K562 (cell line): ENCODE data around the gene H3-3A. TPM values are rescaled to one million over a fixed set of nuclear protein-coding genes. Genes with fewer than 3 reads are reported as not detected.

Experiments
- BCL6 ChIP-seq: fragments of 250-450 bp; sonication (Bioruptor Pico); IDR thresholded peaks from 2 replicates; pipeline ENCODE4 v1.4.0; 2020
- BRF1 ChIP-seq: IDR thresholded peaks from 3 replicates; pipeline ENCODE4 v1.6.1; 2011; ENCODE audit warnings: borderline replicate concordance, mild to moderate bottlenecking; ENCODE audit not compliant: insufficient read length; ENCODE audit errors: extremely low read depth
- CTCFL ChIP-seq: IDR thresholded peaks from 2 replicates; pipeline ENCODE4 v1.6.1; 2011; ENCODE audit warnings: borderline replicate concordance, low read depth, mild to moderate bottlenecking, moderate library complexity, low read length; ENCODE audit not compliant: insufficient read depth, poor library complexity, severe bottlenecking
- EHMT2 ChIP-seq: fragments of 450-650 bp; IDR thresholded peaks from 2 replicates; pipeline ENCODE4 v1.6.1; 2018; ENCODE audit warnings: antibody characterized with exemption
- EP400 ChIP-seq: fragments of 450-650 bp; IDR thresholded peaks from 2 replicates; pipeline ENCODE4 v1.6.1; 2017; ENCODE audit warnings: antibody characterized with exemption, mild to moderate bottlenecking, moderate library complexity
- ESRRA ChIP-seq: fragments of 450-650 bp; IDR thresholded peaks from 2 replicates; pipeline ENCODE4 v1.6.1; 2014; ENCODE audit warnings: low read depth, mild to moderate bottlenecking, moderate library complexity, borderline replicate concordance
- GTF2E2 ChIP-seq: fragments of 200-800 bp; sonication (Bioruptor generic); IDR thresholded peaks from 2 replicates; pipeline ENCODE4 v1.6.1; 2016; ENCODE audit warnings: missing genetic modification characterization, missing compliant biosample characterization
- HDGF ChIP-seq: fragments of 450-650 bp; IDR thresholded peaks from 2 replicates; pipeline ENCODE4 v1.6.1; 2016
- HMGN3 ChIP-seq: IDR thresholded peaks from 2 replicates; pipeline ENCODE4 v1.6.1; 2011; ENCODE audit warnings: borderline replicate concordance, low read depth, mild to moderate bottlenecking, mixed read lengths, low read length; ENCODE audit not compliant: insufficient read length; ENCODE audit errors: extremely low read depth
- KAT2B ChIP-seq: IDR thresholded peaks from one replicate; pipeline ENCODE4 v1.6.1; 2012; ENCODE audit warnings: low read depth, mild to moderate bottlenecking, control low read depth, inconsistent platforms, low read length, moderate library complexity
- MCM5 ChIP-seq: fragments of 450-650 bp; IDR thresholded peaks from 2 replicates; pipeline ENCODE4 v1.6.1; 2016; ENCODE audit warnings: low read depth
- MNT ChIP-seq, 2 experiments: fragments of 450-650 bp; conservative IDR thresholded peaks; 2 replicates each; pipeline ENCODE4 v1.6.1; 2017; ENCODE audit warnings: mild to moderate bottlenecking in 2 of 2, moderate library complexity in 2 of 2
- MTA3 ChIP-seq: fragments of 450-650 bp; formaldehyde crosslinking; IDR thresholded peaks from 2 replicates; pipeline ENCODE4 v1.6.1; 2017; ENCODE audit warnings: mild to moderate bottlenecking, borderline replicate concordance
- NEUROD1 ChIP-seq: fragments of 150-350 bp; IDR thresholded peaks from 2 replicates; pipeline ENCODE4 v1.6.1; 2014; ENCODE audit warnings: borderline replicate concordance, low read length, low read depth; ENCODE audit not compliant: partially characterized antibody
- PHF21A ChIP-seq: fragments of 450-650 bp; IDR thresholded peaks from 2 replicates; pipeline ENCODE4 v1.6.1; 2017; ENCODE audit warnings: low read depth, borderline replicate concordance
- RBM22 ChIP-seq: fragments of 200-400 bp; formaldehyde crosslinking; IDR thresholded peaks from 2 replicates; pipeline ENCODE4 v1.6.1; 2018; ENCODE audit warnings: low read length, low read depth; ENCODE audit not compliant: poor library complexity, severe bottlenecking
- SRSF1 ChIP-seq: fragments of 200-400 bp; formaldehyde crosslinking; IDR thresholded peaks from 2 replicates; pipeline ENCODE4 v1.6.1; 2017; ENCODE audit warnings: mild to moderate bottlenecking, low read depth, low read length, moderate library complexity
- TBL1XR1 ChIP-seq, 2 experiments: IDR thresholded peaks; 2 replicates each; pipeline ENCODE4 v1.6.1; 2012; ENCODE audit warnings: improper control_type of control experiment in 2 of 2, low read length in 2 of 2, mild to moderate bottlenecking in 1 of 2
- U2AF1 ChIP-seq: fragments of 200-400 bp; formaldehyde crosslinking; optimal IDR thresholded peaks from 2 replicates; pipeline ENCODE3; 2017; ENCODE audit warnings: mild to moderate bottlenecking, low read depth, low read length, moderate library complexity
- ZBTB12 ChIP-seq: fragments of 250-450 bp; sonication (Bioruptor Pico); IDR thresholded peaks from 2 replicates; pipeline ENCODE4 v1.4.0; 2020
- ZKSCAN8 ChIP-seq: fragments of 200-800 bp; sonication (Bioruptor generic); IDR thresholded peaks from 2 replicates; pipeline ENCODE4 v1.6.1; 2016; ENCODE audit warnings: missing genetic modification characterization, missing compliant biosample characterization
- ZNF274 ChIP-seq: IDR thresholded peaks from 2 replicates; pipeline ENCODE4 v1.6.1; 2011; ENCODE audit warnings: low read depth, mild to moderate bottlenecking, low read length, moderate library complexity, borderline replicate concordance
- ZNF282 ChIP-seq: sonication (generic); formaldehyde crosslinking; IDR thresholded peaks from 2 replicates; pipeline ENCODE4 v1.8.1; 2023; ENCODE audit warnings: missing genetic modification reagents
- ZNF561 ChIP-seq: fragments of 450-650 bp; formaldehyde crosslinking; conservative IDR thresholded peaks from 2 replicates; pipeline ENCODE4 v1.4.0; 2020; ENCODE audit warnings: mild to moderate bottlenecking, moderate library complexity
- polyA plus RNA-seq, 8 experiments: library from polyadenylated mRNA; depleted of rRNA in 4 of 8; stranded (reverse) in 5 of 8; unstranded in 3 of 8; fragments of >200 nt; fragmentation: Nextera tagmentation in 2 of 8; fragmentation: Illumina TruSeq in 1 of 8; extraction: Ambion mirVana in 2 of 8; extraction: Trizol in 1 of 8; gene quantifications; 2 replicates each; pipeline versions ENCODE4 v1.2.1 to v1.2.3, GENCODE V29; 2011 to 2014; ENCODE audit warnings: inconsistent platforms in 1 of 8, missing spikeins in 1 of 8
- total RNA-seq, 7 experiments: library from RNA; depleted of rRNA in 6 of 7; stranded (reverse); fragments of >200 nt in 6 of 7; fragmentation: Illumina TruSeq in 2 of 7; extraction: Trizol in 2 of 7; gene quantifications; 2 replicates each; pipeline versions ENCODE4 v1.2.1 to v1.2.3, GENCODE V29; 2011 to 2021; ENCODE audit warnings: low replicate concordance in 1 of 7

H3-3A gene
- total and polyA plus RNA-seq, 9 of the 15 experiments (the other 6 are each of a cell fraction or from before 2014, with no cell fraction given), result 426 to 1,083 (median 591) TPM

- no peak for TF ChIP-seq CTCFL
- no peak for TF ChIP-seq ZNF274
- no peak for TF ChIP-seq EHMT2
- no peak for TF ChIP-seq ZKSCAN8 (CRISPR knock-in tag)
- TF ChIP-seq GTF2E2, result peak; percentile 92
- TF ChIP-seq MTA3, result peak; percentile 86; the same call in 1 of the 2 replicates
- no peak for TF ChIP-seq ZNF561 (CRISPR knock-in tag)
- peak; percentile 73; the same call in 1 of the 2 replicates for TF ChIP-seq PHF21A
- peak; percentile 45 for TF ChIP-seq HMGN3
- TF ChIP-seq NEUROD1, result peak; percentile 39
- no peak for TF ChIP-seq ZBTB12 (CRISPR knock-in tag)
- TF ChIP-seq RBM22, result no peak
- no peak for TF ChIP-seq BRF1
- TF ChIP-seq ZNF282 (CRISPR knock-in tag), result no peak; the same call in 1 of the 2 replicates
- 0 out of 4 replicates have a peak, but pooled peaks of 1 of the 2 experiments have one; percentile 9 for TF ChIP-seq TBL1XR1 (IDR thresholded peaks at IDR 0.05; ENCODE audit: low read length in 2 of 2)
- no peak for TF ChIP-seq HDGF
- no peak for TF ChIP-seq MCM5
- TF ChIP-seq SRSF1, result no peak
- peak; percentile 74 for TF ChIP-seq EP400
- no peak for TF ChIP-seq KAT2B
- TF ChIP-seq U2AF1, result no peak
- peak; percentile 82 to 91 for TF ChIP-seq MNT (conservative IDR thresholded peaks at IDR 0.05)
- no peak; the same call in 1 of the 2 replicates for TF ChIP-seq ESRRA
- TF ChIP-seq BCL6, result no peak
Measured at GRCh38 chr1:226083302-226084101, 21.0 kb downstream of the H3-3A start (continued).
